Astrocyte of the cerebellum (primary cell): Measurements from ENCODE around the gene SCUBE3.
A peak's percentile ranks its signal among the peaks of the same experiment; 100 is the strongest.

Experiments
- DNase-seq: peaks from one replicate; pipeline ENCODE4 v3.0.0-alpha.2; 2011; ENCODE audit warnings: low read depth
- H3K4me3 ChIP-seq: 2 replicates; pipeline ENCODE4 v1.5.1; 2011; ENCODE audit warnings: mild to moderate bottlenecking, low read depth, low read length, moderate library complexity
- CTCF ChIP-seq: IDR thresholded peaks from 2 replicates; pipeline ENCODE4 v1.5.1; 2012; ENCODE audit warnings: low read length, low read depth, moderate library complexity, mild to moderate bottlenecking; ENCODE audit errors: missing control alignments
- in situ Hi-C: cut with HindIII; loops from 2 replicates; pipeline ENCODE4 v1.10.0; 2017; ENCODE audit warnings: low sequenced_read_pairs

Gene SCUBE3

GRCh38 chr6:35213824-35214756, at the start of gene SCUBE3:
Gene SCUBE3 (plus strand): TSS chr6:35213956. CDS start chr6:35214419, 463 bp downstream.
- H3K4me3 ChIP-seq, result peak within 1 kb of the TSS; percentile 45
- in situ Hi-C loops, result no loop called here
- no peak for DNase-seq
- no peak for TF ChIP-seq CTCF

- no peak for TF ChIP-seq CTCF
- DNase-seq, result no peak
- no peak overlapping the region for H3K4me3 ChIP-seq
- in situ Hi-C loops, result no loop called here
Measured at GRCh38 chr6:35164277-35164676, 49.5 kb upstream of the SCUBE3 start.

GRCh38 chr6:35164868-35165267, 48.9 kb upstream of the SCUBE3 start:
- no peak for TF ChIP-seq CTCF
- no peak for DNase-seq
- no peak overlapping the region for H3K4me3 ChIP-seq
- in situ Hi-C loops, result no loop called here

GRCh38 chr6:35165630-35166071, 48.1 kb upstream of the SCUBE3 start:
- H3K4me3 ChIP-seq, result no peak overlapping the region
- no peak for DNase-seq
- in situ Hi-C loops, result no loop called here
- no peak for TF ChIP-seq CTCF

GRCh38 chr6:35166116-35166515, 47.6 kb upstream of the SCUBE3 start:
- in situ Hi-C loops, result no loop called here

GRCh38 chr6:35166520-35166919, 47.2 kb upstream of the SCUBE3 start:
- in situ Hi-C loops, result no loop called here
- no peak for DNase-seq
- no peak for TF ChIP-seq CTCF
- H3K4me3 ChIP-seq, result no peak overlapping the region

More at GRCh38 chr6:35166116-35166515, 47.6 kb upstream of the SCUBE3 start:
- TF ChIP-seq CTCF, result no peak
- no peak overlapping the region for H3K4me3 ChIP-seq
- no peak for DNase-seq
